Esophagus muscularis mucosa (tissue), 4 donors: ENCODE data around the gene HSD17B3.

Experiments
- CTCF ChIP-seq, 3 experiments: fragments of 200-600 bp in 2 of 3; fragments of 450-650 bp in 1 of 3; sonication (generic) in 2 of 3; IDR thresholded peaks; one replicate each; pipeline ENCODE4 v1.5.1; 2017 to 2019; ENCODE audit warnings: antibody characterized with exemption in 3 of 3, mild to moderate bottlenecking in 2 of 3, moderate library complexity in 1 of 3
- EP300 ChIP-seq: sonication (generic); formaldehyde crosslinking; IDR thresholded peaks from one replicate; pipeline ENCODE4 v1.6.1; 2017; ENCODE audit warnings: antibody characterized with exemption
- POLR2A ChIP-seq: fragments of 450-650 bp; IDR thresholded peaks from one replicate; pipeline ENCODE4 v1.6.1; 2017; ENCODE audit warnings: antibody characterized with exemption, moderate library complexity, mild to moderate bottlenecking, low read depth

GRCh38 chr9:96305171-96305570 is 3.2 kb upstream of the HSD17B3 start:
- TF ChIP-seq POLR2A (no peak), CTCF (IDR thresholded peaks at IDR 0.05) (no peak), EP300 (no peak)
